Measurements from ENCODE around the gene C17orf78. TPM values are rescaled to one million over a fixed set of nuclear protein-coding genes. Genes with fewer than 3 reads are reported as not detected.

C17orf78 gene
- total and polyA plus RNA-seq, 9 donors = not detected

- no peak for TF ChIP-seq EP300 (IDR thresholded peaks at IDR 0.05)
- TF ChIP-seq POLR2A (IDR thresholded peaks at IDR 0.05) = no peak
- TF ChIP-seq CTCF (IDR thresholded peaks at IDR 0.05) = no peak
- H3K4me1 ChIP-seq (ENCODE audit: insufficient read depth) = no peaks in the 10 kb centered on the region
- H3K4me3 ChIP-seq = no peak overlapping the region
- H3K9me3 ChIP-seq = no peaks in the 10 kb centered on the region
- 91 to 92% (median 92%) methylated on average over 1 of the region's 1 CpG for WGBS, 3 donors
- intact Hi-C loops (cut with DNase I) = no loop called here
- H3K27ac ChIP-seq = no peak overlapping the region
- no peak for DNase-seq
- H3K36me3 ChIP-seq = no peaks in the 10 kb centered on the region
- H3K27me3 ChIP-seq = no peaks in the 10 kb centered on the region
Observed at GRCh38 chr17:37382056-37382455, 6.3 kb downstream of the C17orf78 start.

GRCh38 chr17:37384560-37385149 lies 8.9 kb downstream of the C17orf78 start:
- DNase-seq = no peak

GRCh38 chr17:37385474-37385990 lies 9.7 kb downstream of the C17orf78 start:
- H3K27me3 ChIP-seq = no peaks in the 10 kb centered on the region
- no peak for DNase-seq
- TF ChIP-seq CTCF (IDR thresholded peaks at IDR 0.05) = no peak
- H3K36me3 ChIP-seq = no peaks in the 10 kb centered on the region
- H3K4me1 ChIP-seq (ENCODE audit: insufficient read depth) = no peaks in the 10 kb centered on the region
- no peaks in the 10 kb centered on the region for H3K9me3 ChIP-seq
- intact Hi-C loops (cut with DNase I) = no loop called here
- H3K27ac ChIP-seq = no peak overlapping the region
- H3K4me3 ChIP-seq = no peak overlapping the region

More at GRCh38 chr17:37384560-37385149, 8.9 kb downstream of the C17orf78 start:
- 71 to 80% (median 77%) methylated on average over 3 of the region's 3 CpGs for WGBS, 3 donors
- H3K4me3 ChIP-seq = no peak overlapping the region
- H3K27ac ChIP-seq = no peak overlapping the region
- H3K36me3 ChIP-seq = no peaks in the 10 kb centered on the region
- no peaks in the 10 kb centered on the region for H3K4me1 ChIP-seq (ENCODE audit: insufficient read depth)
- intact Hi-C loops (cut with DNase I) = no loop called here
- no peaks in the 10 kb centered on the region for H3K9me3 ChIP-seq
- no peaks in the 10 kb centered on the region for H3K27me3 ChIP-seq
- no peak for TF ChIP-seq EP300 (IDR thresholded peaks at IDR 0.05)
- TF ChIP-seq POLR2A (IDR thresholded peaks at IDR 0.05) = no peak
- TF ChIP-seq CTCF (IDR thresholded peaks at IDR 0.05) = no peak

GRCh38 chr17:37386462-37386861 lies 10.7 kb downstream of the C17orf78 start:
- Histone ChIP-seq H3K27ac (no peak overlapping the region), H3K4me3 (no peak overlapping the region), H3K9me3 (no peaks in the 10 kb centered on the region), H3K4me1 (ENCODE audit: insufficient read depth) (no peaks in the 10 kb centered on the region), H3K27me3 (no peaks in the 10 kb centered on the region), H3K36me3 (no peaks in the 10 kb centered on the region)
- intact Hi-C loops (cut with DNase I) = no loop called here
- DNase-seq = no peak
- WGBS, 3 donors = 91 to 95% (median 93%) methylated on average over 5 of the region's 5 CpGs
- no peak for TF ChIP-seq POLR2A (IDR thresholded peaks at IDR 0.05)
- no peak for TF ChIP-seq EP300 (IDR thresholded peaks at IDR 0.05)
- TF ChIP-seq CTCF (IDR thresholded peaks at IDR 0.05) = no peak

Data from ovary (tissue), 9 donors.